GM18861 (cell line): ENCODE measurements around the gene SLC25A34.

ENCODE experiments used
- ATAC-seq: cut with Tn5 transposase; IDR thresholded peaks from one replicate; pipeline ENCODE4 v1.9.1; 2021; ENCODE audit not compliant: unreplicated experiment

Gene SLC25A34

GRCh38 chr1:15770313-15770962 lies 34.4 kb downstream of the SLC25A34 start:
- no peak for ATAC-seq

- ATAC-seq: no peak
Measured at GRCh38 chr1:15771836-15772515, 35.9 kb downstream of the SLC25A34 start.

- no peak for ATAC-seq
Measured at GRCh38 chr1:15775706-15776105, 39.6 kb downstream of the SLC25A34 start.

DNA sequence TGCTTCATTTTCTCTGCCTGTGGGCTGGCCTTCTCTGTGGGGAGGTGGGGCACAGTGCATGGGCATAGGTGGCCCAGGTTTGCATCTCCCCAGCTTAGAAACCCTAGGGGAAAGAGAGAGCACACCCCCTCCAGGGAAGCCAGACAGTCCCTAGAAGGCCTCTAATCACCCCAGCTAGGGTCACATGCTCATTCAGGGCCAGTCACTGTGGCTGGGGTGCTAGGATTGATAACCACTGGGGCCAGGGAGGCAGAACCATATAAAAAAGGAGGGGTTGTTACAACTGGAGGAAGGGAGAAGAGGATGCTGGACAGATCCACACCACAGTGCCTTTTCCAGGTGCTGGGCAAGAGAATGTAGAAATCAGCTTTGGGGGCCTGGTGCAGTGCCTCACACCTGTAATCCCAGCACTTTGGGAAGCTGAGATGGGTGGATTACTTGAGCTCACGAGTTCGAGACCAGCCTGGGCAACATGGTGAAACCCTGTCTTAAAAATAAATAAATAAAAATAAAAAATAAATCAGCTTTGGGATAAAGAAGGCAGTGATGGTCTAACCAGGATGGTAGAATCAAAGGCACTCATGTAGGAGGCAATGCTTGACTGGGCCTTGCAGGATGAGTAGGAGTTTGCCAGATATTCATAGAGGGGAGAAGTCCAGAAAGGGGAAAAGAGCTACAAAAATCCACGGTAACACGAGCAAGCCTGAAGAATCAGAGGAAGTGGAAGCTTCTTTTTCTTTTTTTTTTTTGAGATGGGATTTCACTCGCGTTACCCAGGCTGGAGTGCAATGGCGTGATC lies 42.0 kb downstream of the SLC25A34 start:
- no peak for ATAC-seq

DNA sequence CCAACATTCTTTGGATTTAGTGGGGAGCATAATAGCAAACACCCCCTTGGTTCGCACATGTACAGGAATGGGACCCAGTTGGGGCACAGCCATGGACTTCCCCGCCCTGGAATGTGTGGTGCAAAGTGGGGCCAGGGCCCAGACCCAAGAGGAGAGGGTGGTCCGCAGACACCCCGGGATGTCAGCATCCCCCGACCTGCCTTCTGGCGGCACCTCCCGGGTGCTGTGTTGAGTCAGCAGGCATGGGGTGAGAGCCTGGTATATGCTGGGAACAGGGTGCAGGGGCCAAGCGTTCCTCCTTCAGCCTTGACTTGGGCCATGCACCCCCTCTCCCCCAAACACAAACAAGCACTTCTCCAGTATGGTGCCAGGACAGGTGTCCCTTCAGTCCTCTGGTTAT lies 49.6 kb downstream of the SLC25A34 start:
- no peak for ATAC-seq

DNA sequence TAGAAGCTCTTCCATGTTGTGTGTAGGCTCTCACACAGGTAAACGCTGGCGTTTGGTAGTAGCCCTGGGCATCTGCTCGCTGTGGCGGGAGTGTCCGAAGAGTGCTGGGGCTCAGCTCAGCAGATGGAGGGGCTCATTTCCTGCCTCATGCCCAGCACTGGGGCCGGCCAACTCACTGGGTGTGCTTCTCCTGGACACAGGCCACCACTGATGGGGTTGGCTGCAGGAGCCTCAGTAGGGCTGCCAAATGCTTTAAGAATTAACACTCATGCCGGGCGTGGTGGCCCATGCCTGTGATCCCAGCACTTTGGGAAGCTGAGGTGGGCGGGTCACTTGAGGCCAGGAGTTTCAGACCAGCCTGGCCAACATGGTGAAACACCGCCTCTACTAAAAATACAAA lies 50.5 kb downstream of the SLC25A34 start:
- no peak for ATAC-seq

- ATAC-seq: no peak
Measured at GRCh38 chr1:15788624-15789301, 52.7 kb downstream of the SLC25A34 start.
